Uterus (tissue), 2 donors: ENCODE data around the gene RNF217.

Experiments
- POLR2A ChIP-seq, 2 donors: fragments of 450-650 bp; IDR thresholded peaks; one replicate each; pipeline ENCODE4 v1.6.1; 2016; ENCODE audit warnings: antibody characterized with exemption in 2 of 2, mild to moderate bottlenecking in 1 of 2, moderate library complexity in 1 of 2
- TF ChIP-seq, protein P1 (sequence below), 4 experiments: fragments of 200-600 bp in 2 of 4; fragments of 450-650 bp in 2 of 4; sonication (generic) in 2 of 4; IDR thresholded peaks; one replicate each; pipeline ENCODE4 v1.5.1; 2016 to 2019; ENCODE audit warnings: antibody characterized with exemption in 4 of 4, mild to moderate bottlenecking in 2 of 4, moderate library complexity in 1 of 4

GRCh38 chr6:124989136-124989983, 27.1 kb downstream of the RNF217 start:
- TF ChIP-seq, protein P1, sequence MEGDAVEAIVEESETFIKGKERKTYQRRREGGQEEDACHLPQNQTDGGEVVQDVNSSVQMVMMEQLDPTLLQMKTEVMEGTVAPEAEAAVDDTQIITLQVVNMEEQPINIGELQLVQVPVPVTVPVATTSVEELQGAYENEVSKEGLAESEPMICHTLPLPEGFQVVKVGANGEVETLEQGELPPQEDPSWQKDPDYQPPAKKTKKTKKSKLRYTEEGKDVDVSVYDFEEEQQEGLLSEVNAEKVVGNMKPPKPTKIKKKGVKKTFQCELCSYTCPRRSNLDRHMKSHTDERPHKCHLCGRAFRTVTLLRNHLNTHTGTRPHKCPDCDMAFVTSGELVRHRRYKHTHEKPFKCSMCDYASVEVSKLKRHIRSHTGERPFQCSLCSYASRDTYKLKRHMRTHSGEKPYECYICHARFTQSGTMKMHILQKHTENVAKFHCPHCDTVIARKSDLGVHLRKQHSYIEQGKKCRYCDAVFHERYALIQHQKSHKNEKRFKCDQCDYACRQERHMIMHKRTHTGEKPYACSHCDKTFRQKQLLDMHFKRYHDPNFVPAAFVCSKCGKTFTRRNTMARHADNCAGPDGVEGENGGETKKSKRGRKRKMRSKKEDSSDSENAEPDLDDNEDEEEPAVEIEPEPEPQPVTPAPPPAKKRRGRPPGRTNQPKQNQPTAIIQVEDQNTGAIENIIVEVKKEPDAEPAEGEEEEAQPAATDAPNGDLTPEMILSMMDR (IDR thresholded peaks at IDR 0.05), result no peak
- TF ChIP-seq POLR2A (IDR thresholded peaks at IDR 0.05), result no peak
